ENCODE results near the gene DDX42. TPM values are rescaled to one million over a fixed set of nuclear protein-coding genes. Genes with fewer than 3 reads are reported as not detected.
"Not testable (repeated sequence)": the region's sequence is repeated elsewhere in the genome, so short reads cannot be mapped to it uniquely, and the experiment has no call there.

The DDX42 gene
- total RNA-seq, 1 experiment from 2014 or later, result 64.8 TPM

DNA sequence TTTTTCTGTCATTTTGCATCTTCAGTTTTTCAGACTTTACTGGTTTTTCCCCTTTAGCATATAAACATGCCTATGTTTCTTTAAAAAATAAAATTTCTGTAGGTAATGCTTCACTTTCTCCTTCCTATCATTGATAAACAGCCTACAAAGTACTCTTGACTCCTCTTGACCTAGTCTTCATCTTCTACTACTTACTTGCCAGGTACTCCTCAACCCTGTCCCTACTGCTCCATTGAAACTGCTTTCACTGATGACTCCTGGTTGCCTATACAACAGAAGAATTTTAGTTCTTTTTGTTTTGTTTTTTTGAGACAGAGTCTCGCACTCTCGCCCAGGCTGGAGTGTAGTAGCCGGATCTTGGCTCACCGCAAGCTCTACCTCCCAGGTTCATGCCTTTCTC lies 7.0 kb downstream of the DDX42 start:
- no peak for DNase-seq (ENCODE audit: low spot score)

DNA sequence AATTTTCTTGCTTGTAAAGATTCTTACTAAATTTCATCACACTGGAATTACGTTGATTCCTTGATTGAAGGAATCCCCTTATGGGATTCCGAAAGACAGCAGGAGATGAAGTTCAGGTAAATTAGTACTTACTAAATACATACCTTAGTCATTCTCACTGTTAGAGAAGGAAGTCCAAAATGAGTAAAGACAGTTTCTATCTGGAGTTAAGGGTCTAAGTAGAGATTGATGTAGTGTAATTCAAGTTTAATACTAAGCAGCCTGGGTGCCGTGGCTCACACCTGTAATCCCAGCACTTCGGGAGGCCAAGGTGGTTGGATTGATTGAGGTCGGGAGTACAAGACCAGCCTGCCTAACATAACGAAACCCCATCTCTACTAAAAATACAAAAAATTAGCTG lies 9.6 kb downstream of the DDX42 start:
- no peak for DNase-seq (ENCODE audit: low spot score)

DNA sequence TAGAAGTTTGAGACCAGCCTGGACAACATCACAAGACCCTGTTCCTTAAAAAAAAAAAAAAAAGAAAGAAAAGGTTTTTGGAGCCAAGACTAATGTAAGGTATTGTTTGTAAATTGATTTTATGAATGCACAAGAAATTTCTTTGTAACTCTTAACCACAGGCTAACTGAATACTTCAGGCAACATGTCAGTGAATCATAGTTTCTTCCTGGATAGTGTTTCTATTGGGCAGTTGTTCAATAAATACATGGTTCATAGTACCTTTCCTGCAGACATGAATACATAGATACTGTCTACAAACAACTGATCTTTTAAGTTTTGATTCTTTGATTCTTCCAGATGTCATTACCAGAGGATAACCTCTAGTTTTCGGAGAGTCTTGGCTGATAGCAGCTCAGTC lies 11.6 kb downstream of the DDX42 start:
- no peak for DNase-seq (ENCODE audit: low spot score)

DNA sequence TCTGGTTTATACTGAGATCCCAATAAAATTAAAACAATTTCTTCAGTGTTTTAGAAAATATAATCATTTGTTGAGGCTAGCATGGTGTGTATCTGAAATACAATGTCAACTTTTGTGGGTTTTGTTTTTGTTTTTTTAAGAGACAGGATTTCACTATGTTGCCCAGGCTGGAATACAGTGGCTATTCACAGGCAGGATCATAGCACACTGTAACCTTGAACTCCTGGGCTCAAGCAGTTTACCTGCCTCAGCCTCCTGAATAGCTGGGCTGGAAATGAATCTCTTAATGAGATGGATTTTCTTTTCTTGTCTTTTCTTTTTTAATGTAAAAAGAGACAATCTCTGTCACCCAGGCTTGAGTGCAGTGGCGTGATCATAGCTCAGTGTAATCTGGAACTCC lies 12.1 kb downstream of the DDX42 start:
- no peak for DNase-seq (ENCODE audit: low spot score)

DNA sequence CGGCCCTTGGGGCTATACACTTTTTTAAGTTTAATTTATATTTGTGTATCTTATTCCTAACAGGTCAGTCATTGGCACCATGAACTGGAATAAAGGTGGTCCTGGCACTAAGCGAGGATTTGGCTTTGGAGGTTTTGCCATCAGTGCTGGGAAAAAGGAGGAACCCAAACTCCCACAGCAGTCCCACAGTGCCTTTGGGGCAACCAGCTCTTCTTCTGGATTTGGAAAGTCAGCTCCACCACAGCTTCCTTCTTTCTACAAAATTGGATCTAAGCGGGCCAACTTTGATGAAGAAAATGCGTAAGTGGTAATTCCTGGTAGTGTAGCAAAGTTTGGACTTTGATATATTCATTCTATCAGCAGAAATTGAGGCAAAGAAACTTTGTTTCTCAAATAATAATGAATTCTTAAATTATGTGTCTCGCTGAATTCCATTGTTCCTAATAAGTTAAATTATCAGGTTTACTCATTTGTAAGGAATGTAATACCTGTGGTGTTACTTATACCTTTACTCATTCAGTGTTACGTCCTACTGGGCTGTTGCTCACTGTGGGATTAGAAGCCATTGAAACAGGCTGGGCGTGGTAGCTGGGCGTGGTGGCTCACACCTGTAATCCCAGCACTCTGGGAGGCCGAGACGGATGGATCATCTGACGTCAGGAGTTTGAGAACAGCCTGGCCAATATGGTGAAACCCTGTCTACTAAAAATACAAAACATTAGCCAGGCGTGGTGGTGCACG lies 13.2 kb downstream of the DDX42 start:
- DNase-seq (ENCODE audit: low spot score), result no peak

DNA sequence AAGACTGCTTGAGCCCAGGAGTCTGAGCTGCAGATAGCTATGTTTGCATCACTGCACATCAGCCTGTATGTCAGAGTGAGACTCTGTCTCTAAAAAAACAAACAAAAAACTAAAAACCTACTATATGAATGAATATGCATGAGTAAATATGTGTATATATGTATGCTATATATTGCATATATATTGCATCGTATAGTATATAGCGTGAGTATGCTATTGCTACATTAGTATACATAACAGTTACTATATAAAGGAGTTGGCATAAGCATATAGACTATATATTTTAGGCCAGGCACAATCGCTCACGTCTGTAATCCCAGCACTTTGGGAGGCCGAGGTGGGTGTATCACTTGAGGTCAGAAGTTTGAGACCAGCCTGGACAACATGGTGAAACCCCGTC lies 16.1 kb downstream of the DDX42 start:
- DNase-seq (ENCODE audit: low spot score), result no peak

DNA sequence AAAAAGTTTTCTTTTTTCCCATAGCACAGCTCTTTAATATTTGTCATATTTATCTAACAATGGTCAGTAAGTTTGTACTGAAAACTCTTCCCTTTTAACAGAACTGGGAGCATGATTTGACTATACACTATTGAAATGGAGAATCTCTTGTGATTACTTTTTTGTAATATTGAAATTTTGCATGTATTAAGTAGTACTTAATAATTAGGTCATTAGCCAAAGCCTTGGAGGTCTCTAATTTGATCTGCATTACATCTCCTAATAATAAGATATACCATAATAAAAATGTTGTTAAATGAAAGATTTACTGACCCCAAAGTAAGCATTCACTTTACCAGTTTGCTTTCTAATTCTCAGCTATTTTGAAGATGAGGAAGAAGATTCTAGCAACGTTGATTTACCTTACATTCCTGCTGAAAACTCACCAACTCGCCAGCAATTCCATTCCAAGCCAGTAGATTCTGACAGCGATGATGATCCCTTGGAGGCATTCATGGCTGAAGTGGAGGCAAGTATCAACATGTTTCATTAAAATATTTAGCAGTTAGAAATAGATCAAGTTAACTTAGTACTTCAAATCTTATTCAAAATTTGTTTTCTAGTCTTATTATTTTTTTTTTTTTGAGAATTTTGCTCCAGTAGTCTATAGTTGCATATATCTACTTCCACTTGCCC lies 18.2 kb downstream of the DDX42 start:
- DNase-seq (ENCODE audit: low spot score), result no peak

DNA sequence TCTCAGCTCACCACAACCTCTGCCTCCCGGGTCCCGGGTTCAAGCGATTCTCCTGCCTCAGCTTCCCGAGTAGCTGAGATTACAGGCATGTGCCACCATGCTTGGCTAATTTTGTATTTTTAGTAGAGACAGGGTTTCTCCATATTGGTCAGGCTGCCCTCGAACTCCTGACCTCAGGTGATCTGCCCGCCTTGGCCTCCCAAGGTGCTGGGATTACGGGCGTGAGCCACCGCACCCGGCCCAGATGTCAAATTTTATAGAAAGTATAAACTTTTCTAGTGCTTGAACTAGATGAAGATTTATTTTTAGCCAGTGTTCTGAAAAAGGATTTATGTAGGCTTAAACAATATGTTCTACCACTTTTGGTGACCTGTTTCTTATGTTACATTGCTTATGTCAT lies 22.4 kb downstream of the DDX42 start:
- not testable (repeated sequence) for DNase-seq (ENCODE audit: low spot score)

DNA sequence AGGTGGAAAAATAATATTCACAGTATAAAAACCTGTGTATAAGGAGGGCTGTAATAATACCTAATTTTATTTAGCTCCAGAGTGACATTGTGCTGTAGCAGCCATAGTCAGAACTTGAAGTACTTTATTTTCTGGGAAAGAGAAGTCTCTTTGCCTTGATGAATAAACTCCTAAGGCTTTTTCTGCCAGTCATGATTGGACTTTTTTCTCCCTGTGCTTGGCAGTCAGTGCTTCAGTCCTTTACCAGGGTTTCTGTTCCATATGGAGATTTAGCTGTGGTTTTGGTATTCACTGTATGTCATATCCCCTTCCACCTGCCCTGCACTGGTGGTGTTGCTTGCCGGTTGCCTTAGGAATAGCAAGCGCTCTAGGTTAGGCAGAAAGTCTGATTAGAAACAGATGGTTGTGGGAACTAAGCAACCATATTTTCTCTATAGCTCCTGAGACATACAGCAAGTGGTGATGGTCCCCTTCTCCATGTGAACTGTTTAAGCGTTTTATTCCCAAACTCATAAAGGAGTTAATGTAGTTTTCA lies 24.7 kb downstream of the DDX42 start:
- DNase-seq (ENCODE audit: low spot score), result no peak

DNA sequence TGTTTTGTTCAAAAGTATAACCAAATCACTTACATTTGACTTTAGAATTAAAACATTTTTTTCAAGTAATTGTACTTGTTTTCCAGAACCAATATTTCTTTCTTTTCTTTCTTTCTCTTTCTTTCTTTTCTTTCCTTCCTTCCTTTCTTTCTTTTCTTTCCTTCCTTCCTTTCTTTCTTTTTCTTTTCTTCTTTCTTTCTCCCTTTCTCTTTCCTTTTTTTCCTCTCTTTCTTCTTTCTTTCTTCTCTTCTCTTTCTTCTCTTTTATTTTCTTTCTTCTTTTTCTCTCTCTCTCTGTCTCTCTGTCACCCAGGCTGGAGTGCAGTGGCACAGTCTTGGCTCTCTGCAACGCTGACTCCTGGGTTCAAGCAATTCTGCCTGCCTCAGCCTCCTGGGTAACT lies 26.8 kb downstream of the DDX42 start:
- DNase-seq (ENCODE audit: low spot score), result no peak

DNA sequence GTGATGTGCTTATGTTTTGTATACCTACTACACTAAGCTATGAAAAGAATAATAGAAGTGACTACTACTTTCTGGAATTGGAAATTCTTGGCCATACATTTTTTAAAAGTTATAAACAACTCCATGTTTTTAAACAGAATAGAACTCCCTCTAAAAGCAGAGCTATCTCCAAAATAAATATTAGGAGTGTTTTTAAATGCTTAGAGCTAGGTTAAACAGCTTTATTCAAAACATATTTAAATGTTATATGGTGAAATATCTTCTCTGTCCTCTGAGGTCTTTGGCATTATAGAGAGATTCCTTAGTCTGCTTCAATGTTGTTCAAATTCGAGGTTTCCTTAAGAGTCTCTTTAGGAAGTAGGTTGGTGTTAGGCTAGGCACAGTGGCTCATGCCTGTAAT lies 30.4 kb downstream of the DDX42 start:
- DNase-seq (ENCODE audit: low spot score), result no peak

DNA sequence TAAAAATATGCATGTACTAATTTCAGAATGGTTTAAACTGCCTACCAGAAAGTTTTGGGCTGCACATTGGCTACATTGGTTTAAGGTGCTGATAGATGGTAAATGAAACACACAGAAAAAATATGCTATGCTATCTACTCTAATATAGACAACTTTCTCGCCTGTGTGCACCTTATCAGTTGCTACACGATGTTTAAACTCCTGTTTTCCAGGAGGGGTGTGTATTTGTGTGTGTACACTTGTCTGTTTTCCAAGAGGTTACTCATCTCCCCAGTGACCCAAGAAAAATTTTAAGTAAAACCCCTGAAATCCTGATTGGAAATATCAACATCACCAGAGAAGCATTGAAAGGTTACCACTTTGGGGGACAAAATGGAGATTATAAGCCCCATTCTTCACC lies 31.6 kb downstream of the DDX42 start:
- no peak for DNase-seq (ENCODE audit: low spot score)

DNA sequence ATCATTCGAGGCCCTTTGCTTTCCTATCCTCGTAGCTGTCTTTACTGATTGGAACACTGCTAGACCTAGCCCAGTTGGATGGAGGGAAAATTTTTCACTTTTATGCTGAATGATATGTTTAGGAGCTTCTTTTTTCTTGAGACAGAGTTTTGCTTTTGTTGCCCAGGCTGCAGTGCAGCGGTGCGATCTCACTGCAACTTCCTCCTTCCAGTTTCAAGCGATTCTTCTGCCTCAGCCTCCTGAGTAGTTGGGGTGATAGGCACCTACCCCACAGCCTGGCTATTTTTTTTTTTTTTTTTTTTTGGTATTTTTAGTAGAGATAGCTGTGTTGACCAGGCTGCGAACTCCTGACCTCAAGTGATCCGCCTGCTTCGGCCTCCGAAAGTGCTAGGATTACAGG lies 36.0 kb downstream of the DDX42 start:
- DNase-seq (ENCODE audit: low spot score), result no peak

DNA sequence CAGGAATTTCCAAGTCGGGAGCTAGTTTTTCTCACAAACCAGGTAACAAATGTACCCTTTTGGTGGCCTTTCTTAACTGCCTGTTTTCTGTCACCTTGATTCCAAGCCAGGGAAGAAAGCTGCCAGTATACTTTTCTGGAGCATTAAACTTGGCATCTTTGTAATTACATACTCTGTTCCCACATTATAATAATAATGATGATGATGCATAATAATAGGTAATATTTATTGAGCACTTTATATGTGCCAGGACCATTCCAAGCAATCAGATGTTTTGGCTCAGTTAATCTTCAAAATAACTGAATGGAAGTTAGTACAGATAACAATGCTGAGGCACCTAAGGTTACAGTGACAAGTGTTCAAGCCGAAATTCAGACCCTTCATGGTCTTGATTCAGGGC lies 42.2 kb downstream of the DDX42 start:
- DNase-seq (ENCODE audit: low spot score), result no peak

DNA sequence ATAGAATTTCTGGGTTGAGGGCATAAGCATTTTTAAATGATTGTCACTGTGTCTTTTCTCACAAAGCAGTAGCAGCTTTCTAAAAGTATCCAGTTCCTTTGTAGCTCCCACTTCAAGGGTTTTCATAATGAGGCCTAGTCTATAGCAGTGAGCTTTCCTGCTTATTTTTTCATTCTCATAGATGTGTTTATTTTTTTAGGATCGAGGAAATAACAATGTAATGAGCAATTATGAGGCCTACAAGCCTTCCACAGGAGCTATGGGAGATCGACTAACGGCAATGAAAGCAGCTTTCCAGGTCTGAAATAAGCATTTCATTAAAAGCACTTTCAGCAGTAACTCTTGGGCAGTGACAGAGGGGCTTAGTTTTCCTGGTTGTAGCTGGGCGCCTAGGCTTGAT lies 42.7 kb downstream of the DDX42 start:
- no peak for DNase-seq (ENCODE audit: low spot score)

DNA sequence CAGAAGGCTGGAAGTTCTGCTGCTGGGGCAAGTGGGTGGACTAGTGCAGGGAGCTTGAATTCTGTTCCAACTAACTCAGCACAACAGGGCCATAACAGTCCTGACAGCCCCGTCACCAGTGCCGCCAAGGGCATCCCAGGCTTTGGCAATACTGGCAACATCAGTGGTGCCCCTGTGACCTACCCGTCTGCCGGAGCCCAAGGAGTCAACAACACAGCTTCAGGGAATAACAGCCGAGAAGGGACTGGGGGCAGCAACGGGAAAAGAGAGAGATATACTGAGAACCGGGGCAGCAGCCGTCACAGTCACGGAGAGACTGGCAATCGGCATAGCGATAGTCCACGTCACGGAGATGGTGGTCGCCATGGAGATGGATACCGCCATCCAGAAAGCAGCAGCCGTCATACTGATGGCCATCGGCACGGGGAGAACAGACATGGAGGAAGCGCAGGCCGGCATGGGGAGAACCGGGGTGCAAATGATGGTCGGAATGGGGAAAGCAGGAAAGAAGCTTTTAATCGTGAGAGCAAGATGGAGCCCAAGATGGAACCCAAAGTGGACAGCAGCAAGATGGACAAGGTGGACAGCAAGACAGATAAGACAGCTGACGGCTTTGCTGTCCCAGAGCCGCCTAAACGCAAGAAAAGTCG lies 43.9 kb downstream of the DDX42 start:
- DNase-seq (ENCODE audit: low spot score), result no peak

DNA sequence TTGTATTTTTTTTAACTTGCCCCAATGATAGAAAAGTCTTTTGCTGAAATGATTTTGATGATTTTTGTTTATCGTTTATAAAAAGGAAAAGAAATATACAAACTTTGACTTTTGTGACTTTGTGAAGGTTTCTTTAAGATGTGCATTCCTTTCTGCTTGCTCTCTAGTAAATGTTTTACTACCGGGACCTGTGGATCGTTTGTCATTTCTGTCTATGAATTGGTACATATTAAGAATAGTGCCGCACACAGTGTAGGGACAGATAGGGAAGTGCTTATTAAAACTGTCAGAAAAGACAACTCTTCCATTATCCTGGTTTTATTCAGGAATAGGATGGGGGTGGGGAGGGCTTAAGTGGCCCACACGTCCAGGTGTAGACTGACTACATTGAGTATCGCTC lies 45.2 kb downstream of the DDX42 start:
- DNase-seq (ENCODE audit: low spot score), result no peak

DNA sequence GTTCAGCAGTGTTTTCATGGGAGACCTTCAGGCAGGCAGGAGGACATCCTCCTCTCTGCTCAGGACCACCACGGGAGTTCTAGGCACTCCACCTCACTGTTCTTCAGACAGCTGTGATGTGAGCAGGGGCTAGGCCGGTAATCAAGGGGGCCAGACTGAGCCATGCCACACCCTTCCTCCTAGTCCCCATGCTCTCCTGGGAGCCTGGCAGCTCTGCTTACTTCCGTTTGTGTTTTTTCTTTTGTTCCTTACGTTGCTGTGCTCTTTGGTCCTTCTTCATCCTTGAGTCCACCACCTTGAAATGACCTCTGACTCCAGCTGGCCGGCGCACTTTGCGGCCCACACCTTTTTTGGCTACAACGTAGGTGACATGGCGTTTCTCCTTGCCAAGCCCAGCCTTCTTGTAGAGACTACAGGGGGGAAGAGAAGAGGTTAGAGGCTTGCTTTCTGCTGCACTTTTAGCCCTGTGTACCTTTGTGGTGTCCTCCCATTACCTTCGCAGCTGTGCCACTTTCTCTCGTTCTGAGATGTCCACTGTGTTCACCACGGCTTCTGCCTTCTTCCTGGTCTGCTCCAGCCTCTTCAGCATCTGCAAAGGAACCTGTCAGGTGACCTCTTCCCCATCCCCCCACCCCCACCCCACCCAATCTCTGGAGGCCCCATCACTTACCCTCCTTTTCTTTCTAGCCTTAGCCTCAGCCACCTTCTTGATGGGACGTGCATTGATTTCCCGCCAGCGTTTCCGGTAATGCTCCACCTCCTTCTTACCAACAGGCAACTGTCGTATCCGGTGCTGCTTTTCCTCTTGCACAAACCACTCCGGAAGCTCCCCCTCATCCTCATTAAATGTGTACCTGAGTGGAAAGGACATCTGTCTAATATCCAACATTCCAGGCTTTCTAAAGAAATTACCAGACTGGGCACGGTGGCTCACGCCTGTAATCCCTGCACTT lies 45.9 kb downstream of the DDX42 start:
- no peak for DNase-seq (ENCODE audit: low spot score)

DNA sequence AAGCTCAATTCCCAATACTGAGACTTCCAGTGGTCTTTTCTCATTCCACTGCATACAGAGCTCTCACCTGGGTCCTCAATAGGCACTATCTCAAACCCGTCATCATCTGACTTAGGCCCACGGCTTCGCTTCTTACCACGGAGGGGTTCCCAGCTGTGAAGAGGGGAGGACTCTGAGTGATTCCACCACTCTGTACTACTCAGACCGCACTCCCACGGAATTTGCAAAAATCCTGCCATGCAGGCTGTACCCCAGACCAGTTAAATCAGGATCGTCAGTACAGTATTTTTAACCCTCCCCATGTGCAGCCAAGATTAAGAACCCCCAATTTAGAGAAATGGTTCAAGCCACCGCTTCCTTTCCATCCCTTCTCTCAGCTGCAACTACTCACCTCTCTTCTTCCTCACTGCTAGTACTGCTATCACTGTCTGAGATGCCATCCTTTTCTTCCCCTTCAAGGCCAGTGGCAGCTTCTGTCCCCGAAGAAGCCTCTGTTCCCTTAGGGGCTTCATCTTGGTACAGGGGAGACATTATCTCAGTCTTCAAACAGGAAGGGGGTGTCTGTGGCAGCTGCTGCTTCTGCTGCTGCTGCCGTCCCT lies 47.1 kb downstream of the DDX42 start:
- no peak for DNase-seq (ENCODE audit: low spot score)

DNA sequence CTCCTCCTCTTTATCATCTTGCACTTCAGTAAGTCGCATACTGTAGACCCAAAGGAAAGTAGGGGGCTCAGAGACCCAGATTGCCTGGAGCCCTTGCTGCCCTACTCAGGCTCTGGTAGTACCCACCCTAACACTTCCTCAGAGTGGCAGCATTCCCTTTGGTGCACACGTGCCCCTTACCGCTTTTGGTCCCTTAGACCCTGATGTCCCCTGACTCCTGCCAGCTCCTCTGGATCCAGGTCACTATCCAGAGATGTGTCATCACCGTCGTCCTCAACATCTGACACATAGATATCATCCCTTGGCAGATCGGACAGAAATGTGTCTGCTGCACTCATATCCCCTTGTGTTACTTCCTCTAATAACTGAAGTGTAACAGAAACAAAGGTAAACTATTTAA lies 47.8 kb downstream of the DDX42 start:
- no peak for DNase-seq (ENCODE audit: low spot score)

DNA sequence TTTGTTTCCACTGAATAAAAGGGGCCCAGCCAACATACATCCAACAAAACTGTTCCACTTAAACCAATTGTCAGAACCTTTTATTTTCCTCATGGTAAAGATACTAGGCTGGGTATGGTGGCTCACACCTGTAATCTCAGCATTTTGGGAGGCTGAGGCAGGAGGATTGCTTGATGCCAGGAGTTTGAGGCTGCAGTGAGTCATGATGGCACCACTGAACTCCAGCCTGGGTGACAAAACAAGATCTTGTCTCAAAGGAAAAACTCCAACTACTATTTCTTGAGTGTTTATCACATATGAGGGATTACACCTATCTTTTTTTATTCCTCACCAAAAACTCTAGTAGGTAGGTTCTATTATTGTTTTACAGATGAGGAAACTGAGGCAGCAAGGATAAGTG lies 48.6 kb downstream of the DDX42 start:
- DNase-seq (ENCODE audit: low spot score), result no peak

All from A172 (cell line).